ENCODE results near the gene OR1M1.

- TF ChIP-seq CTCF (IDR thresholded peaks at IDR 0.05; ENCODE audit: low read length) = no peak
- no peak for TF ChIP-seq EZH2 (IDR thresholded peaks at IDR 0.05; ENCODE audit: borderline replicate concordance, low read length)
These were observed 40.2 kb upstream of the OR1M1 start for GRCh38 chr19:9046694-9047093.
